Gastroesophageal sphincter (tissue), 4 donors: Measurements from ENCODE around the gene FGGY. TPM values are rescaled to one million over a fixed set of nuclear protein-coding genes. Genes with fewer than 3 reads are reported as not detected.

Source experiments
- ATAC-seq: fragments of 150-250 bp; one replicate; pipeline ENCODE4 v1.9.1; 2016; ENCODE audit warnings: mild to moderate bottlenecking, moderate library complexity
- H3K27ac ChIP-seq, 4 donors: fragments of 200-600 bp; sonication (generic) in 3 of 4; 1 replicate in 3 of 4; 2 replicates in 1 of 4; pipeline ENCODE4 v1.5.1; 2016 to 2019
- H3K27me3 ChIP-seq: fragments of 200-600 bp; sonication (generic); one replicate; pipeline ENCODE4 v1.5.1; 2019
- H3K36me3 ChIP-seq, 2 donors: fragments of 200-600 bp; sonication (generic); one replicate each; pipeline ENCODE4 v1.5.1; 2019; ENCODE audit warnings: control low read depth in 1 of 2
- H3K4me1 ChIP-seq, 3 donors: fragments of 200-600 bp; sonication (generic); 1 replicate in 2 of 3; 2 replicates in 1 of 3; pipeline ENCODE4 v1.5.1; 2016 to 2019; ENCODE audit warnings: control low read depth in 2 of 3
- H3K4me3 ChIP-seq, 2 donors: fragments of 200-600 bp; sonication (generic); one replicate each; pipeline ENCODE4 v1.5.1; 2019; ENCODE audit warnings: mild to moderate bottlenecking in 1 of 2, moderate library complexity in 1 of 2
- H3K9me3 ChIP-seq, 3 donors: fragments of 200-600 bp; sonication (generic); one replicate each; pipeline ENCODE4 v1.5.1; 2017 to 2019; ENCODE audit warnings: control low read depth in 2 of 3
- CTCF ChIP-seq, 4 experiments: fragments of 200-600 bp in 2 of 4; fragments of 450-650 bp in 2 of 4; sonication (generic) in 1 of 4; IDR thresholded peaks; one replicate each; pipeline ENCODE4 v1.5.1; 2017 to 2019; ENCODE audit warnings: antibody characterized with exemption in 4 of 4, mild to moderate bottlenecking in 2 of 4, moderate library complexity in 2 of 4
- EP300 ChIP-seq: sonication (generic); formaldehyde crosslinking; IDR thresholded peaks from one replicate; pipeline ENCODE4 v1.6.1; 2017; ENCODE audit warnings: antibody characterized with exemption, mild to moderate bottlenecking
- POLR2A ChIP-seq, 2 donors: fragments of 450-650 bp; IDR thresholded peaks; one replicate each; pipeline ENCODE4 v1.6.1; 2017; ENCODE audit warnings: antibody characterized with exemption in 2 of 2, mild to moderate bottlenecking in 2 of 2, moderate library complexity in 1 of 2
- POLR2AphosphoS5 ChIP-seq: sonication (generic); formaldehyde crosslinking; IDR thresholded peaks from one replicate; pipeline ENCODE4 v1.6.1; 2017; ENCODE audit warnings: antibody characterized with exemption
- WGBS, 2 donors: methylation state at CpG; one replicate each; pipeline ENCODE4 v1.1.5; 2018; ENCODE audit warnings: low coverage in 1 of 2; 5-methylcytosine and 5-hydroxymethylcytosine counted together
- total RNA-seq, 4 donors: library from RNA; depleted of rRNA; stranded (reverse); fragments of >200 nt; gene quantifications; one replicate each; pipeline ENCODE4 v1.1.0, GENCODE V29; 2016

FGGY gene
- total RNA-seq, 4 donors from 2014 or later, result 19.0 to 29.6 (median 25.2) TPM

- WGBS, 2 donors, result 45 to 76% methylated on average over 5 to 9 of the region's 9 CpGs
- peak; percentile 53 for ATAC-seq
- peak; percentile 24 for TF ChIP-seq POLR2AphosphoS5
- TF ChIP-seq EP300, result no peak
- Histone ChIP-seq H3K27me3 (no peaks in the 10 kb centered on the region), H3K36me3 (no peaks in the 10 kb centered on the region), H3K4me3 (no peak overlapping the region), H3K27ac (peak overlapping the region in 3 of 4 donors; percentile 6 to 51 (median 51)), H3K9me3 (no peaks in the 10 kb centered on the region), H3K4me1 (peaks cover 9 to 30% (median 15%) of the 10 kb centered on the region in 3 donors)
Measured at GRCh38 chr1:59669752-59670312, 372.9 kb downstream of the FGGY start.

- peaks cover 14 to 38% (median 22%) of the 10 kb centered on the region in 3 donors for H3K4me1 ChIP-seq
- no peaks in the 10 kb centered on the region for H3K9me3 ChIP-seq
- H3K27ac ChIP-seq, result peak overlapping the region in 3 of 4 donors; percentile 6 to 51 (median 51)
- no peaks in the 10 kb centered on the region for H3K27me3 ChIP-seq
- no peaks in the 10 kb centered on the region for H3K36me3 ChIP-seq
- no peak for TF ChIP-seq CTCF (IDR thresholded peaks at IDR 0.05)
- TF ChIP-seq POLR2AphosphoS5, result no peak
- no peak for TF ChIP-seq EP300
- TF ChIP-seq POLR2A (IDR thresholded peaks at IDR 0.05), result no peak
- ATAC-seq, result no peak
- no peak overlapping the region for H3K4me3 ChIP-seq
- WGBS, 2 donors, result 78 to 88% methylated on average over 1 of the region's 1 CpG
Measured at GRCh38 chr1:59670662-59671061, 373.8 kb downstream of the FGGY start.

GRCh38 chr1:59671066-59671952 is 374.4 kb downstream of the FGGY start:
- H3K27ac ChIP-seq, result peak overlapping the region in 3 of 4 donors; percentile 45 to 51 (median 51)
- peaks cover 14 to 44% (median 22%) of the 10 kb centered on the region in 3 donors for H3K4me1 ChIP-seq
- no peaks in the 10 kb centered on the region for H3K27me3 ChIP-seq
- 100% methylated on average over 3 to 5 of the region's 5 CpGs for WGBS, 2 donors
- no peaks in the 10 kb centered on the region for H3K36me3 ChIP-seq
- no peak for TF ChIP-seq CTCF (IDR thresholded peaks at IDR 0.05)
- TF ChIP-seq POLR2A (IDR thresholded peaks at IDR 0.05), result no peak
- no peak for TF ChIP-seq EP300
- TF ChIP-seq POLR2AphosphoS5, result no peak
- H3K4me3 ChIP-seq, result no peak overlapping the region
- ATAC-seq, result no peak
- H3K9me3 ChIP-seq, result no peaks in the 10 kb centered on the region

DNA sequence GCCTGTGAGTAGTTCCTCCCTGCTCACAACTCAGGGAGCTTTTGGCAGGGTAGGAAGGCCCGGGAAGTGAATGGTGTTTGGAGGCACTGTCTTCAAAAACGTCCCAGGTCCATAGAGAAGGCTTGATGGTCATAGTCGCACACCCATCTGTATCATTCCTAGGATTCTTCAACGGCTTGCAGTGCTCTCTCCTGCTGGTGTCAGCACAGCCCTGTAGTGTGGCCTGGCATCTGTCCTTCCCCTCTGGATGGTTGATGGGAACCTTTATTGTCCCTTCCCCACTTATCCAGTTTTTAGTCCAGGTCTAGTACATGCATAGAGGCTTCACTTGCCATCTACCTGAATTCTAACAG is 375.0 kb downstream of the FGGY start:
- Histone ChIP-seq H3K4me1 (peaks cover 16 to 48% (median 22%) of the 10 kb centered on the region in 3 donors), H3K36me3 (no peaks in the 10 kb centered on the region), H3K27ac (peak overlapping the region in 2 of 4 donors; percentile 11 to 51), H3K4me3 (no peak overlapping the region), H3K9me3 (no peaks in the 10 kb centered on the region), H3K27me3 (no peaks in the 10 kb centered on the region)
- ATAC-seq, result no peak
- WGBS, 2 donors, result 75 to 93% methylated on average over 3 to 4 of the region's 4 CpGs
- TF ChIP-seq CTCF (IDR thresholded peaks at IDR 0.05) (no peak), EP300 (no peak), POLR2A (IDR thresholded peaks at IDR 0.05) (no peak), POLR2AphosphoS5 (no peak)

- WGBS, 2 donors, result 70 to 88% methylated on average over 4 to 6 of the region's 7 CpGs
- Histone ChIP-seq H3K9me3 (no peaks in the 10 kb centered on the region), H3K27ac (peak overlapping the region in 2 of 4 donors; percentile 53 to 71), H3K36me3 (no peaks in the 10 kb centered on the region), H3K4me3 (no peak overlapping the region), H3K4me1 (peaks cover 16 to 59% (median 22%) of the 10 kb centered on the region in 3 donors), H3K27me3 (no peaks in the 10 kb centered on the region)
- no peak for ATAC-seq
- TF ChIP-seq POLR2AphosphoS5 (peak; percentile 21), CTCF (IDR thresholded peaks at IDR 0.05) (no peak), EP300 (no peak), POLR2A (IDR thresholded peaks at IDR 0.05) (no peak)
Measured at GRCh38 chr1:59672851-59673572, 376.1 kb downstream of the FGGY start.
